HTR-8/SVneo (cell line): ENCODE results near the gene GFER.

Source experiments
- DNase-seq: peaks from one replicate; pipeline ENCODE4 v3.0.0; 2011; ENCODE audit warnings: low spot score, mixed read lengths; ENCODE audit not compliant: insufficient read length
- FAIRE-seq: peaks from 2 replicates; lab custom pipeline; 2011; peaks lifted over from hg19 to GRCh38; lab: Jason Lieb, UNC

GFER gene

GRCh38 chr16:1973461-1974156 is 10.4 kb upstream of the GFER start:
- no peak for FAIRE-seq
- no peak for DNase-seq

GRCh38 chr16:1974157-1975070 is 9.6 kb upstream of the GFER start:
- no peak for FAIRE-seq
- no peak for DNase-seq

GRCh38 chr16:1975432-1976215 is 8.4 kb upstream of the GFER start:
- DNase-seq = no peak

GRCh38 chr16:1976216-1976520 is 7.8 kb upstream of the GFER start:
- FAIRE-seq (no peak), DNase-seq (no peak)

More at GRCh38 chr16:1975432-1976215, 8.4 kb upstream of the GFER start:
- no peak for FAIRE-seq

- no peak for DNase-seq
- FAIRE-seq = no peak
Observed at GRCh38 chr16:1976951-1977874, 6.8 kb upstream of the GFER start.

- DNase-seq = no peak
Observed at GRCh38 chr16:1977875-1978268, 6.1 kb upstream of the GFER start.

GRCh38 chr16:1978476-1979120 is 5.4 kb upstream of the GFER start:
- no peak for FAIRE-seq
- no peak for DNase-seq

More at GRCh38 chr16:1977875-1978268, 6.1 kb upstream of the GFER start:
- no peak for FAIRE-seq

GRCh38 chr16:1979271-1980029 is 4.5 kb upstream of the GFER start:
- no peak for DNase-seq
- no peak for FAIRE-seq

- DNase-seq = no peak
Observed at GRCh38 chr16:1980030-1980769, 3.8 kb upstream of the GFER start.

GRCh38 chr16:1980770-1981087 is 3.3 kb upstream of the GFER start:
- FAIRE-seq (no peak), DNase-seq (no peak)

More at GRCh38 chr16:1980030-1980769, 3.8 kb upstream of the GFER start:
- FAIRE-seq = no peak

GRCh38 chr16:1981398-1981836 is 2.6 kb upstream of the GFER start, which contains the start of gene NOXO1:
NOXO1 (minus strand) TSS chr16:1981469; CDS start chr16:1981179, 290 bp downstream.
- DNase-seq = no peak
- FAIRE-seq = no peak

GRCh38 chr16:1982013-1982433 is 2.0 kb upstream of the GFER start:
- no peak for DNase-seq
- FAIRE-seq = no peak

GRCh38 chr16:1982991-1983543 is 926 bp upstream of the GFER start:
- DNase-seq = no peak
- no peak for FAIRE-seq

GRCh38 chr16:1984347-1985225 is 593 bp downstream of the GFER start:
- DNase-seq (no peak), FAIRE-seq (no peak)

GRCh38 chr16:1985466-1986150 is 1.6 kb downstream of the GFER start:
- FAIRE-seq (no peak), DNase-seq (no peak)

GRCh38 chr16:1987198-1987597 is 3.2 kb downstream of the GFER start:
- DNase-seq (no peak), FAIRE-seq (no peak)
